Gastroesophageal sphincter (tissue), 3 donors: ENCODE measurements around the gene ZNF689.

Experiments used
- POLR2A ChIP-seq, 2 donors: fragments of 450-650 bp; IDR thresholded peaks; one replicate each; pipeline ENCODE4 v1.6.1; 2017; ENCODE audit warnings: antibody characterized with exemption in 2 of 2, mild to moderate bottlenecking in 2 of 2, moderate library complexity in 1 of 2
- TF ChIP-seq, protein P1 (sequence below), 4 experiments: fragments of 200-600 bp in 2 of 4; fragments of 450-650 bp in 2 of 4; sonication (generic) in 1 of 4; IDR thresholded peaks; one replicate each; pipeline ENCODE4 v1.5.1; 2017 to 2019; ENCODE audit warnings: antibody characterized with exemption in 4 of 4, mild to moderate bottlenecking in 2 of 4, moderate library complexity in 2 of 4

DNA sequence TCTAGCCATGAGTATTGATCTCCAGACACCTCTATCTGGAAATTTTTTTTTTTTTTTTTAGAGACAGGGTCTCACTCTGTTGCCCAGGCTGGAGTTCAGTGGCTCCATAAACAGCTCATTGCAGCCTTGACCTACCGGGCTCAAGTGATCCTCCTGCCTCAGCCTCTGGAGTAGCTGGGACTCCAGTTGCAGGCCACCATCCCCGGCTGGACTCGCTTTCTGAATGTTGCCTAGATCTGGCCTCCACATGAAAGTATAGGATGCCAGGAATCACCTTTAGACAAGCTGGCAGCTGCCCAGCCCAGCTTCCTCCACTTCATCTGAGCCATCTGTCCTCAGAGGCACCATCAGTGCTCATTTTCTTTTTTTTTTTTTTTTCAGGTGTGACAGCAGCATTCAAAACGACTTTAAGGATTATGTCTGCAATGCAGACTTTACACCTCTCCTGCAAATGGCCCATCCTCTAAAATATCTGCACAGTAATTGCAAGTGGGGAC is 34.2 kb upstream of the ZNF689 start:
- TF ChIP-seq, protein P1, sequence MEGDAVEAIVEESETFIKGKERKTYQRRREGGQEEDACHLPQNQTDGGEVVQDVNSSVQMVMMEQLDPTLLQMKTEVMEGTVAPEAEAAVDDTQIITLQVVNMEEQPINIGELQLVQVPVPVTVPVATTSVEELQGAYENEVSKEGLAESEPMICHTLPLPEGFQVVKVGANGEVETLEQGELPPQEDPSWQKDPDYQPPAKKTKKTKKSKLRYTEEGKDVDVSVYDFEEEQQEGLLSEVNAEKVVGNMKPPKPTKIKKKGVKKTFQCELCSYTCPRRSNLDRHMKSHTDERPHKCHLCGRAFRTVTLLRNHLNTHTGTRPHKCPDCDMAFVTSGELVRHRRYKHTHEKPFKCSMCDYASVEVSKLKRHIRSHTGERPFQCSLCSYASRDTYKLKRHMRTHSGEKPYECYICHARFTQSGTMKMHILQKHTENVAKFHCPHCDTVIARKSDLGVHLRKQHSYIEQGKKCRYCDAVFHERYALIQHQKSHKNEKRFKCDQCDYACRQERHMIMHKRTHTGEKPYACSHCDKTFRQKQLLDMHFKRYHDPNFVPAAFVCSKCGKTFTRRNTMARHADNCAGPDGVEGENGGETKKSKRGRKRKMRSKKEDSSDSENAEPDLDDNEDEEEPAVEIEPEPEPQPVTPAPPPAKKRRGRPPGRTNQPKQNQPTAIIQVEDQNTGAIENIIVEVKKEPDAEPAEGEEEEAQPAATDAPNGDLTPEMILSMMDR (IDR thresholded peaks at IDR 0.05): no peak
- no peak for TF ChIP-seq POLR2A (IDR thresholded peaks at IDR 0.05)
